ENCODE data around the gene QRICH1. TPM values are rescaled to one million over a fixed set of nuclear protein-coding genes. Genes with fewer than 3 reads are reported as not detected.
A peak's percentile ranks its signal among the peaks of the same experiment; 100 is the strongest.

Gene QRICH1
- total and polyA plus RNA-seq, 2 of the 13 experiments (the other 11 are each of a cell fraction or from before 2014, with no cell fraction given): 52.6 to 102 TPM

GRCh38 chr3:49028673-49029562 lies 65.0 kb downstream of the QRICH1 start, which contains the start of gene IMPDH2 (continued):
- TF ChIP-seq TSC22D2 (CRISPR knock-in tag; IDR thresholded peaks at IDR 0.05; ENCODE audit: borderline replicate concordance) (peak; percentile 98; the same call in 1 of the 2 replicates), ZNF510 (CRISPR knock-in tag; IDR thresholded peaks at IDR 0.05; ENCODE audit: low read depth) (peak; percentile 90; the same call in 1 of the 2 replicates), XRCC5 (optimal IDR thresholded peaks at IDR 0.05; ENCODE audit: low read length) (peak; percentile 30), TBX2 (CRISPR knock-in tag; IDR thresholded peaks at IDR 0.05; ENCODE audit: borderline replicate concordance) (peak; percentile 85), POLR2A (IDR thresholded peaks at IDR 0.05; ENCODE audit: insufficient read depth in 1 of 2, low read depth in 2 of 2, low read length in 2 of 2) (peak in 1 of 2 experiments; percentile 99; a peak in 2 of 4 replicates), TFDP2 (CRISPR knock-in tag; IDR thresholded peaks at IDR 0.05) (peak; percentile 96), IRF2 (CRISPR knock-in tag; IDR thresholded peaks at IDR 0.05) (peak; percentile 94), GFI1 (CRISPR knock-in tag; IDR thresholded peaks at IDR 0.05; ENCODE audit: borderline replicate concordance) (peak; percentile 53; the same call in 1 of the 2 replicates), KLF9 (CRISPR knock-in tag; IDR thresholded peaks at IDR 0.05; ENCODE audit: low read depth) (no peak), ADNP (CRISPR knock-in tag; IDR thresholded peaks at IDR 0.05) (no peak), MZF1 (CRISPR knock-in tag; IDR thresholded peaks at IDR 0.05; ENCODE audit: borderline replicate concordance) (no peak), MEIS1 (CRISPR knock-in tag; IDR thresholded peaks at IDR 0.05; ENCODE audit: borderline replicate concordance) (peak; percentile 90; the same call in 1 of the 2 replicates), ZNF770 (CRISPR knock-in tag; IDR thresholded peaks at IDR 0.05) (0 out of 2 replicates have a peak, but pooled peaks have one; percentile 20), ZNF33A (CRISPR knock-in tag; IDR thresholded peaks at IDR 0.05; ENCODE audit: borderline replicate concordance) (no peak), ZNF800 (CRISPR knock-in tag; IDR thresholded peaks at IDR 0.05) (no peak; the same call in none of the 2 replicates), ZNF619 (CRISPR knock-in tag; IDR thresholded peaks at IDR 0.05) (peak; percentile 86; the same call in 1 of the 2 replicates)
- TF ChIP-seq, protein P1, sequence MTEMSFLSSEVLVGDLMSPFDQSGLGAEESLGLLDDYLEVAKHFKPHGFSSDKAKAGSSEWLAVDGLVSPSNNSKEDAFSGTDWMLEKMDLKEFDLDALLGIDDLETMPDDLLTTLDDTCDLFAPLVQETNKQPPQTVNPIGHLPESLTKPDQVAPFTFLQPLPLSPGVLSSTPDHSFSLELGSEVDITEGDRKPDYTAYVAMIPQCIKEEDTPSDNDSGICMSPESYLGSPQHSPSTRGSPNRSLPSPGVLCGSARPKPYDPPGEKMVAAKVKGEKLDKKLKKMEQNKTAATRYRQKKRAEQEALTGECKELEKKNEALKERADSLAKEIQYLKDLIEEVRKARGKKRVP (CRISPR knock-in tag; IDR thresholded peaks at IDR 0.05): peak in 1 of 2 experiments; percentile 88; a peak in 2 of 4 replicates
- TF ChIP-seq, protein P2, sequence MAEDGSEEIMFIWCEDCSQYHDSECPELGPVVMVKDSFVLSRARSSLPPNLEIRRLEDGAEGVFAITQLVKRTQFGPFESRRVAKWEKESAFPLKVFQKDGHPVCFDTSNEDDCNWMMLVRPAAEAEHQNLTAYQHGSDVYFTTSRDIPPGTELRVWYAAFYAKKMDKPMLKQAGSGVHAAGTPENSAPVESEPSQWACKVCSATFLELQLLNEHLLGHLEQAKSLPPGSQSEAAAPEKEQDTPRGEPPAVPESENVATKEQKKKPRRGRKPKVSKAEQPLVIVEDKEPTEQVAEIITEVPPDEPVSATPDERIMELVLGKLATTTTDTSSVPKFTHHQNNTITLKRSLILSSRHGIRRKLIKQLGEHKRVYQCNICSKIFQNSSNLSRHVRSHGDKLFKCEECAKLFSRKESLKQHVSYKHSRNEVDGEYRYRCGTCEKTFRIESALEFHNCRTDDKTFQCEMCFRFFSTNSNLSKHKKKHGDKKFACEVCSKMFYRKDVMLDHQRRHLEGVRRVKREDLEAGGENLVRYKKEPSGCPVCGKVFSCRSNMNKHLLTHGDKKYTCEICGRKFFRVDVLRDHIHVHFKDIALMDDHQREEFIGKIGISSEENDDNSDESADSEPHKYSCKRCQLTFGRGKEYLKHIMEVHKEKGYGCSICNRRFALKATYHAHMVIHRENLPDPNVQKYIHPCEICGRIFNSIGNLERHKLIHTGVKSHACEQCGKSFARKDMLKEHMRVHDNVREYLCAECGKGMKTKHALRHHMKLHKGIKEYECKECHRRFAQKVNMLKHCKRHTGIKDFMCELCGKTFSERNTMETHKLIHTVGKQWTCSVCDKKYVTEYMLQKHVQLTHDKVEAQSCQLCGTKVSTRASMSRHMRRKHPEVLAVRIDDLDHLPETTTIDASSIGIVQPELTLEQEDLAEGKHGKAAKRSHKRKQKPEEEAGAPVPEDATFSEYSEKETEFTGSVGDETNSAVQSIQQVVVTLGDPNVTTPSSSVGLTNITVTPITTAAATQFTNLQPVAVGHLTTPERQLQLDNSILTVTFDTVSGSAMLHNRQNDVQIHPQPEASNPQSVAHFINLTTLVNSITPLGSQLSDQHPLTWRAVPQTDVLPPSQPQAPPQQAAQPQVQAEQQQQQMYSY (CRISPR knock-in tag; IDR thresholded peaks at IDR 0.05): no peak

Data from HepG2 (cell line).